ENCODE measurements around the gene ZNF775.

The ZNF775 gene

DNA sequence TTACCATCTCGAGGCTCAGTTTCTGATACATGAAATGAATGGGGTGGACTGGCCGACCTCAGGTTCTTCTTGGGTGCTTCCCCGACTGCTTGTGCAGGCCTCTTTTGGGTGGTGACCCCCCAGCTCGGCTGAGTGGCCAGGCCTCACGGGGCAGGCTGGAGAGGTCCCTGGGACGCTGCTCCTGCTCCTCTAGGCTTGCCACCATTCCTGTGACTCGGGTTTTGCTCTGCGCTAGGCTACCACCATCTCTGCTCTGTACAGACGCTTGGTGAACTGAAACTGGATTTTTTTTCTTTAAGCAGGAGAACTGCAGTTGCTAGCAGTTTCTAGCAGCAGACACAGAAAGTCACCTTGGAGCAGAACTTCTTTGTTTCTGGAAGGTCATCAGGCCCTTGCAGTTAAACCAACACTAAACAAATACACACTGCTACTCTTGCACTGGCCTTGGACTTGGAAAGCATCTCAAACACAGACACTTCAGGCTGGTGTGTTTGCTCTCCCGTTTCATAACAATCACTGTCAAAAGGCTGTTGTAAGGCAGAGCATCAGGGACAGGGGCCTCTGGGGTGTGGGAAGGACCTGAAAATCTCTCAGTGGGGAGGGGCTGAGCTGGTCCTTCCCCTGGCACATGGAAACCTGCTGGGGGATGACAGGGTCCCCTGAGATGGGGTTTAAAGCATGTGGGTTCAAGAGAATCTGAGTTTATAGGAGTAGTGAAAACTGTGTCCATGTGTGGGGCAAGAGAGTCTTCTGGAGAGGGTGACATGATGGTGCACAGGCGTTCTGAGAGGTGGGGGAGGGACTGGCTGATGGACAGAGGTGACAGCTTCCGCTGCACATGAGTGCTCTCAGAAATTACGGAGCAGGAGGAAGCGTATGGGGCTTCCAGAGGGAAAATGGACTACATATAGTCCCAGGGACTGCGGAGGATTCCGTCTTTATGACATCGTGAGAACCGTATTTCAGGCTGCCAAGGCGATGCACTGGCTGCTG, 36.3 kb downstream of the ZNF775 start:
- H3K4me2 ChIP-seq (ENCODE audit: insufficient read depth, low read length), result no peak overlapping the region
- peak; percentile 2 for DNase-seq
- TF ChIP-seq, protein P1, sequence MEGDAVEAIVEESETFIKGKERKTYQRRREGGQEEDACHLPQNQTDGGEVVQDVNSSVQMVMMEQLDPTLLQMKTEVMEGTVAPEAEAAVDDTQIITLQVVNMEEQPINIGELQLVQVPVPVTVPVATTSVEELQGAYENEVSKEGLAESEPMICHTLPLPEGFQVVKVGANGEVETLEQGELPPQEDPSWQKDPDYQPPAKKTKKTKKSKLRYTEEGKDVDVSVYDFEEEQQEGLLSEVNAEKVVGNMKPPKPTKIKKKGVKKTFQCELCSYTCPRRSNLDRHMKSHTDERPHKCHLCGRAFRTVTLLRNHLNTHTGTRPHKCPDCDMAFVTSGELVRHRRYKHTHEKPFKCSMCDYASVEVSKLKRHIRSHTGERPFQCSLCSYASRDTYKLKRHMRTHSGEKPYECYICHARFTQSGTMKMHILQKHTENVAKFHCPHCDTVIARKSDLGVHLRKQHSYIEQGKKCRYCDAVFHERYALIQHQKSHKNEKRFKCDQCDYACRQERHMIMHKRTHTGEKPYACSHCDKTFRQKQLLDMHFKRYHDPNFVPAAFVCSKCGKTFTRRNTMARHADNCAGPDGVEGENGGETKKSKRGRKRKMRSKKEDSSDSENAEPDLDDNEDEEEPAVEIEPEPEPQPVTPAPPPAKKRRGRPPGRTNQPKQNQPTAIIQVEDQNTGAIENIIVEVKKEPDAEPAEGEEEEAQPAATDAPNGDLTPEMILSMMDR (IDR thresholded peaks at IDR 0.05; ENCODE audit: borderline replicate concordance, extremely low read depth, low read length, poor library complexity, severe bottlenecking), result no peak
- TF ChIP-seq EZH2 (IDR thresholded peaks at IDR 0.05; ENCODE audit: borderline replicate concordance, low read depth, low read length, severe bottlenecking), result no peak
- H4K20me1 ChIP-seq (ENCODE audit: insufficient read depth, low read length), result no peaks in the 10 kb centered on the region
- H3K9me3 ChIP-seq (ENCODE audit: insufficient read depth, low read length, severe bottlenecking), result no peaks in the 10 kb centered on the region
- H3K27ac ChIP-seq (ENCODE audit: low read length), result no peak overlapping the region
- H3K79me2 ChIP-seq (ENCODE audit: insufficient read depth, low read length), result no peaks in the 10 kb centered on the region
- no peak overlapping the region for H3K4me3 ChIP-seq (ENCODE audit: low read depth in 1 of 2, low read length in 2 of 2)
- ATAC-seq (ENCODE audit: insufficient read depth, low read depth), result no peak
- no peaks in the 10 kb centered on the region; the same call in 1 of the 2 replicates for H3K4me1 ChIP-seq (ENCODE audit: insufficient read depth, low read length)
- no peak overlapping the region for H2AFZ ChIP-seq (ENCODE audit: low read depth, low read length)
- H3K36me3 ChIP-seq (ENCODE audit: insufficient read depth, low read length), result peaks cover 23% of the 10 kb centered on the region
- no peaks in the 10 kb centered on the region for H3K27me3 ChIP-seq (ENCODE audit: insufficient read depth, low read length, poor library complexity)
- no peak overlapping the region for H3K9ac ChIP-seq (ENCODE audit: low read depth, low read length)

DNA sequence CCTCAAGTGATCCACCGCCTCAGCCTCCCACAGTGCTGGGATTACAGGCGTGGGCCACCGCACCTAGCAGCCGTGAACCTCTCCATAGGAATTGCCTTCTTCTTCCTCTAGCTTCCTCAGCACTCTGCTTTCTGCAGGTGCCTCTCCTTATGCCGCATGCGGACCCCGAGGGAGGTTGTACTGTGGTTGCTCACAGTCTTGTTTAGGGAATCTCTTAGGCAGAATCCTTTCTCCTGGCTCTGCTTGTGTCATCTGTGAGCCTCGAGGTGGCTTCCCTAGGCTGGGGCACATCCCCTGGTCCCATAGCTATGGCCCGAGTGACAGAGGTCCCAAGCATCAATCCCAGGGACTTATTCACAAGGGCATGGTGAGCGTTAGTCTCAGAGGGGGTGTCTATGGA, 38.1 kb downstream of the ZNF775 start:
- Histone ChIP-seq H3K4me2 (ENCODE audit: insufficient read depth, low read length) (no peak overlapping the region), H2AFZ (ENCODE audit: low read depth, low read length) (no peak overlapping the region), H3K4me3 (ENCODE audit: low read depth in 1 of 2, low read length in 2 of 2) (no peak overlapping the region), H4K20me1 (ENCODE audit: insufficient read depth, low read length) (no peaks in the 10 kb centered on the region), H3K27me3 (ENCODE audit: insufficient read depth, low read length, poor library complexity) (no peaks in the 10 kb centered on the region), H3K27ac (ENCODE audit: low read length) (no peak overlapping the region), H3K79me2 (ENCODE audit: insufficient read depth, low read length) (no peaks in the 10 kb centered on the region), H3K36me3 (ENCODE audit: insufficient read depth, low read length) (peaks cover 6% of the 10 kb centered on the region; the same call in 1 of the 2 replicates), H3K4me1 (ENCODE audit: insufficient read depth, low read length) (peaks cover 9% of the 10 kb centered on the region), H3K9ac (ENCODE audit: low read depth, low read length) (no peak overlapping the region), H3K9me3 (ENCODE audit: insufficient read depth, low read length, severe bottlenecking) (no peaks in the 10 kb centered on the region)
- DNase-seq (peak; percentile 2), ATAC-seq (ENCODE audit: insufficient read depth, low read depth) (no peak)
- TF ChIP-seq EZH2 (IDR thresholded peaks at IDR 0.05; ENCODE audit: borderline replicate concordance, low read depth, low read length, severe bottlenecking), result no peak
- TF ChIP-seq, protein P1 (IDR thresholded peaks at IDR 0.05; ENCODE audit: borderline replicate concordance, extremely low read depth, low read length, poor library complexity, severe bottlenecking), result no peak

DNA sequence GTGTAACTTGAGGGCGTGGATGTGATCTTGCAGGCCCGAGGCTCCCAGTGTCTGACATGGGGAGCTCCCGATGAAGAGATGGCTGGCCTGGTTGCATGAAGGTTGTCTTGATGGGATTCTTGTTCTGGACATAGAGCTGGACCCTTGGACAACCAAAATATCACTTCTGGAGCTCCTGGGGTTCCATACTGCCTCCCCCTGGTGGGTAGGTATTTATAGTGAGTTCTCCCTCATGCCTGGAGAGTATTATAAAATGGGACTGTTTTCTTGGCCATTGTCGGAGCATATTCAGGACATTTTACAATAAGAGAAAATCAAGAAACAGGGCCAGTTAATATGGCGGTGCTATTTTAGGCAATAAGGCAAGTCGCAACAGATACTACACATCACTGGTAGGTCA, 38.7 kb downstream of the ZNF775 start:
- Histone ChIP-seq H3K27ac (ENCODE audit: low read length) (no peak overlapping the region), H3K4me1 (ENCODE audit: insufficient read depth, low read length) (peaks cover 9% of the 10 kb centered on the region), H2AFZ (ENCODE audit: low read depth, low read length) (no peak overlapping the region), H3K9ac (ENCODE audit: low read depth, low read length) (no peak overlapping the region), H3K79me2 (ENCODE audit: insufficient read depth, low read length) (no peaks in the 10 kb centered on the region), H3K36me3 (ENCODE audit: insufficient read depth, low read length) (no peaks in the 10 kb centered on the region), H3K9me3 (ENCODE audit: insufficient read depth, low read length, severe bottlenecking) (no peaks in the 10 kb centered on the region), H3K4me2 (ENCODE audit: insufficient read depth, low read length) (no peak overlapping the region), H3K4me3 (ENCODE audit: low read depth in 1 of 2, low read length in 2 of 2) (no peak overlapping the region), H3K27me3 (ENCODE audit: insufficient read depth, low read length, poor library complexity) (no peaks in the 10 kb centered on the region), H4K20me1 (ENCODE audit: insufficient read depth, low read length) (no peaks in the 10 kb centered on the region)
- ATAC-seq (ENCODE audit: insufficient read depth, low read depth), result no peak
- peak; percentile 3 for DNase-seq
- TF ChIP-seq EZH2 (IDR thresholded peaks at IDR 0.05; ENCODE audit: borderline replicate concordance, low read depth, low read length, severe bottlenecking), result no peak
- TF ChIP-seq, protein P1 (IDR thresholded peaks at IDR 0.05; ENCODE audit: borderline replicate concordance, extremely low read depth, low read length, poor library complexity, severe bottlenecking), result peak; percentile 32

All from DND-41 (cell line).